Uterus (tissue), 4 donors: ENCODE data around the gene ZCCHC7. TPM values are rescaled to one million over a fixed set of nuclear protein-coding genes. Genes with fewer than 3 reads are reported as not detected.
"Not testable (repeated sequence)": the region's sequence is repeated elsewhere in the genome, so short reads cannot be mapped to it uniquely, and the experiment has no call there.

Experiments
- DNase-seq, 2 donors: peaks; one replicate each; pipeline ENCODE4 v3.0.0-alpha.2; 2019 to 2020
- H3K27ac ChIP-seq, 2 donors: fragments of 200-600 bp; sonication (generic); 1 replicate in 1 of 2; 2 replicates in 1 of 2; pipeline ENCODE4 v1.5.1; 2016 to 2018
- H3K27me3 ChIP-seq, 2 donors: fragments of 200-600 bp; sonication (generic); one replicate each; pipeline ENCODE4 v1.5.1; 2018 to 2019; ENCODE audit warnings: control low read depth in 1 of 2
- H3K36me3 ChIP-seq, 2 donors: fragments of 200-600 bp; sonication (generic); one replicate each; pipeline ENCODE4 v1.5.1; 2019; ENCODE audit warnings: control low read depth in 1 of 2
- H3K4me1 ChIP-seq, 2 donors: fragments of 200-600 bp; sonication (generic); one replicate each; pipeline ENCODE4 v1.5.1; 2018 to 2019; ENCODE audit warnings: control low read depth in 1 of 2
- H3K4me3 ChIP-seq, 2 donors: fragments of 200-600 bp; sonication (generic); 1 replicate in 1 of 2; 2 replicates in 1 of 2; pipeline ENCODE4 v1.5.1; 2018 to 2019; ENCODE audit warnings: mild to moderate bottlenecking in 1 of 2
- H3K9me3 ChIP-seq, 2 donors: fragments of 200-600 bp; sonication (generic); one replicate each; pipeline ENCODE4 v1.5.1; 2019; ENCODE audit warnings: control low read depth in 1 of 2
- POLR2A ChIP-seq, 2 donors: fragments of 450-650 bp; IDR thresholded peaks; one replicate each; pipeline ENCODE4 v1.6.1; 2016; ENCODE audit warnings: antibody characterized with exemption in 2 of 2, mild to moderate bottlenecking in 1 of 2, moderate library complexity in 1 of 2
- intact Hi-C: fragments of 100-400 bp; cut with DNase I; formaldehyde crosslinking; loops from one replicate; pipeline ENCODE4 v1.15.1; 2023; ENCODE audit warnings: low total_unique reads
- total RNA-seq, 4 donors: library from RNA; depleted of rRNA in 3 of 4; stranded (reverse); fragments of >200 nt in 3 of 4; gene quantifications; one replicate each; pipeline versions ENCODE4 v1.1.0 to v1.2.4, GENCODE V29; 2014 to 2023
- TF ChIP-seq, protein P1 (sequence below), 4 experiments: fragments of 200-600 bp in 2 of 4; fragments of 450-650 bp in 2 of 4; sonication (generic) in 2 of 4; IDR thresholded peaks; one replicate each; pipeline ENCODE4 v1.5.1; 2016 to 2019; ENCODE audit warnings: antibody characterized with exemption in 4 of 4, mild to moderate bottlenecking in 2 of 4, moderate library complexity in 1 of 4
- donor health status: DM: yes; HTN: yes; CAD: no.

The ZCCHC7 gene
- total RNA-seq, 4 donors from 2014 or later, result 15.6 to 37.4 (median 30.2) TPM

DNA sequence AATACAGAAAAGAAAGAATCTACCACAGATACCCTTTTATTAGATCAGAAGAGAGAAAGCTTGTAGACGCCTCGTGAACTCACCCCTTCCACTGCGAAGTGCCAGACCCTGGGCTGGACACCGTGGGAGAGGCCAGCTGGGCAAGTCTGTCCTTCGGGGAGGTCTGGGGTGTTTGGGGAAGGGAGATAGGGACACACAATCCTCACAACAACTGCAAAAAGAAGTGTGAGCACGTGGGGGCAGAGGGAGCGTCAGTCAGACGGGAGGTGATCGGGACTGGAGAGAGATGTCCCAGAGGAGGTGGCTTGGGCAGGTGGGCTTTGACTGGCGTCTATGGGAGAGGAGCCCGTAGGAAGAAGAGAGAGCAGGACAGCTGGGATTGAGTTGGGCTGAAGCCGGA lies 274.9 kb downstream of the ZCCHC7 start:
- no peaks in the 10 kb centered on the region for H3K27me3 ChIP-seq
- intact Hi-C loops, result no loop called here
- TF ChIP-seq, protein P1, sequence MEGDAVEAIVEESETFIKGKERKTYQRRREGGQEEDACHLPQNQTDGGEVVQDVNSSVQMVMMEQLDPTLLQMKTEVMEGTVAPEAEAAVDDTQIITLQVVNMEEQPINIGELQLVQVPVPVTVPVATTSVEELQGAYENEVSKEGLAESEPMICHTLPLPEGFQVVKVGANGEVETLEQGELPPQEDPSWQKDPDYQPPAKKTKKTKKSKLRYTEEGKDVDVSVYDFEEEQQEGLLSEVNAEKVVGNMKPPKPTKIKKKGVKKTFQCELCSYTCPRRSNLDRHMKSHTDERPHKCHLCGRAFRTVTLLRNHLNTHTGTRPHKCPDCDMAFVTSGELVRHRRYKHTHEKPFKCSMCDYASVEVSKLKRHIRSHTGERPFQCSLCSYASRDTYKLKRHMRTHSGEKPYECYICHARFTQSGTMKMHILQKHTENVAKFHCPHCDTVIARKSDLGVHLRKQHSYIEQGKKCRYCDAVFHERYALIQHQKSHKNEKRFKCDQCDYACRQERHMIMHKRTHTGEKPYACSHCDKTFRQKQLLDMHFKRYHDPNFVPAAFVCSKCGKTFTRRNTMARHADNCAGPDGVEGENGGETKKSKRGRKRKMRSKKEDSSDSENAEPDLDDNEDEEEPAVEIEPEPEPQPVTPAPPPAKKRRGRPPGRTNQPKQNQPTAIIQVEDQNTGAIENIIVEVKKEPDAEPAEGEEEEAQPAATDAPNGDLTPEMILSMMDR (IDR thresholded peaks at IDR 0.05), result no peak
- H3K36me3 ChIP-seq, result no peaks in the 10 kb centered on the region
- H3K27ac ChIP-seq, result no peak overlapping the region
- DNase-seq, result no peak
- H3K4me1 ChIP-seq, result no peaks in the 10 kb centered on the region
- no peaks in the 10 kb centered on the region for H3K9me3 ChIP-seq
- H3K4me3 ChIP-seq, result no peak overlapping the region

DNA sequence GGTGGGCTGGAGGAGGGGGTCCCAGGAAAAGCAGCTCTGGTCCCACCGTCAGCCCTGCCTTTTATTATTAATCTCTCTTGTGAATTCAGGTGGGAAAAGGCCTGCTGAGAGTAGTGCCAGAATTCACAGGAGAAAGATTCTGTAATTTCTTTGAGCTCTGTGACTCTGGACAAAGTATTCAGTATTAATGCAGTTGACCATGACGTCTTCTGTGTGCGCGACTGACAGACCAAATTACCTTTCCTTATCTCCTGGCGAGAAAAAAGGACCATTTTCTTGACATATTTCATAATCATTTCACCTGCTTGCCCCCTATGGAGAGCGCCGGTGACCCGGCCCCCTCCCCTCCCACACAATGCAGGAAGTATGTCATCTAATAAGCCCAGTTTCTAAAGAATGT lies 275.3 kb downstream of the ZCCHC7 start:
- Histone ChIP-seq H3K4me1 (no peaks in the 10 kb centered on the region), H3K36me3 (no peaks in the 10 kb centered on the region), H3K27me3 (no peaks in the 10 kb centered on the region), H3K9me3 (no peaks in the 10 kb centered on the region), H3K27ac (no peak overlapping the region), H3K4me3 (no peak overlapping the region)
- DNase-seq, result no peak
- intact Hi-C loops, result no loop called here
- no peak for TF ChIP-seq POLR2A (IDR thresholded peaks at IDR 0.05)
- TF ChIP-seq, protein P1 (IDR thresholded peaks at IDR 0.05), result no peak

DNA sequence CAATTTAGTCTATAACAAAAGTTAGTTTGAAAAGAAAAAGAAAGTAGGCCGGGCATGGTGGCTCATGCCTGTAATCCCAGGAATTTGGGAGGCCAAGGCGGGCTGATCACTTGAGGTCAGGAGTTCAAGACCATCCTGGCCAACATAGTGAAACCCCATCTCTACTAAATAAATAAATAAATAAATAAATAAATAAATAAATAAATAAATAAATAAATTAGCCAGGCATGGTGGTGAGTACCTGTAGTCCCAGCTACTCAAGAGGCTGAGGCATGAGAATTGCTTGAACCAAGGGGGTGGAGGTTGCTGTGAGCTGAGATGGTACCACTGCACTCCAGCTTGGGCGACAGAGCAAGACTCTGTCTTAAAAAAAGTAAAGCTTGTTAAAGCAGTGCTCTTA lies 277.6 kb downstream of the ZCCHC7 start:
- DNase-seq, H3K27ac ChIP-seq, intact Hi-C loops, H3K9me3 ChIP-seq, H3K36me3 ChIP-seq, H3K4me3 ChIP-seq, H3K27me3 ChIP-seq, H3K4me1 ChIP-seq: not testable (repeated sequence)

DNA sequence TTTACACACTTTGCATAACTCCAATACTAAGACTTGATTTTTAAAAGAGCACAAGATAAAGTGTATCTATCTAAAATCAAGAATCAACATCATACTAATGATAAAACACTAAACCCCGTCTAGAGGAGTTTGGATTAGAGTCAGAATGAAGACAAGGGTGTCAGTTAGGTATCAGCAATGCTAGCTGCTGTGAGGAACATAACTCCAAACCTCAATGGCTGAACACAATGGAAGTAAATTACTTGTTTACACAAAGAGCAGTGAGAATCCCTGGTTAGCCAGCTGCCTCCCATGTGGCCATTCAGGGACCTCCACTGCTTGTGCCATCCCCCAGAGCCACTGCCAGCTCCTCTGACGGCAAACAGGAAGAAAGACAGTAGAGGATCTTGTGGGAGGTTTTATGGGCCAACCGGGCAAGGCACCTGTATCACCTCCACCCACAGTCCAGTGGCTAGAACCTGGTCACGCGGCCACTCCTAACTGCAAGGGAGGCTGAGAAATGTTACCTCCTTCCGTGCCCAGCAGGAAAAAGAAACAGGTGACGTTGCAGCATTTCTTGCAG lies 278.2 kb downstream of the ZCCHC7 start:
- no peaks in the 10 kb centered on the region for H3K4me1 ChIP-seq
- TF ChIP-seq, protein P1 (IDR thresholded peaks at IDR 0.05), result no peak
- no peak for TF ChIP-seq POLR2A (IDR thresholded peaks at IDR 0.05)
- H3K9me3 ChIP-seq, result no peaks in the 10 kb centered on the region
- no peaks in the 10 kb centered on the region for H3K27me3 ChIP-seq
- H3K27ac ChIP-seq, result no peak overlapping the region
- no peak overlapping the region for H3K4me3 ChIP-seq
- intact Hi-C loops, result no loop called here
- no peak for DNase-seq
- no peaks in the 10 kb centered on the region for H3K36me3 ChIP-seq

DNA sequence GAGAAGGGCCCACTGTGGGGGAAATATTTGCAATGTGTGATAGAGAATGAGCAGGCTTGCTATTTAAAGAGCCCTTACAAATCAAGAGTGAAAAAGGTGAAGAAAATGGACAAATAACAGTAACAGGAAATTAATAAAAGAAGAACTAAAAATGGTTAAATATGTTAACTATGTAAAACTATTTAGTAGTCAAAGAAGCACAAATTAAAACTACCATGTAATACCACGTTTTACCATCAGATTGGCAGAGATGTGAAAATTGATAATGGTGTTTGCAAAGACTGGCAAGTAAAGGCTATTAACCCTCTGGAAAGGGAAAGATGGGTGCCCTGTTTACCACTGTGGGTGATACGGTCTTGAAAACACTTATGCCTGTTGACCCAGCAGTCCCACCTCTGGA lies 279.0 kb downstream of the ZCCHC7 start:
- TF ChIP-seq POLR2A (IDR thresholded peaks at IDR 0.05), result no peak
- TF ChIP-seq, protein P1 (IDR thresholded peaks at IDR 0.05), result no peak
- intact Hi-C loops, result no loop called here
- no peaks in the 10 kb centered on the region for H3K27me3 ChIP-seq
- DNase-seq, result no peak
- H3K4me3 ChIP-seq, result no peak overlapping the region
- H3K36me3 ChIP-seq, result no peaks in the 10 kb centered on the region
- H3K9me3 ChIP-seq, result no peaks in the 10 kb centered on the region
- no peak overlapping the region for H3K27ac ChIP-seq
- no peaks in the 10 kb centered on the region for H3K4me1 ChIP-seq

DNA sequence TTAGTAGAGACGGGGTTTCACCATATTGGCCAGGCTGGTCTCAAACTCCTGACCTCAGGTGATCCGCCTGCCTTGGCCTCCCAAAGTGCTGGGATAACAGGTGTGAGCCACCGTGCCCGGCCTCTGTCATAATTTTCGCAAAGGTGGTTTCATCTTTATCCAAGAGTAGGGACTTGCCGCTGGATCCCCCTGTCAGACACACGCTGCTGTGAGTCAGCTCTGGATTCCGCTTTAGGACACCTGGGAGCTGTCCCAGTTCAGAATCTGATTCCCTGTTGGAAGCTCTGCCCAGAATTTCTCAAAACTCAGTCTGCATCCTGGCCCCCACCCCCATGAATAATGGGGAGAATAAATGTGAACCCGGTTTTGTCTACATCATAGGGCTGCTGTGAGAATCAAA lies 284.2 kb downstream of the ZCCHC7 start:
- no peak overlapping the region for H3K4me3 ChIP-seq
- H3K36me3 ChIP-seq, result no peaks in the 10 kb centered on the region
- no peaks in the 10 kb centered on the region for H3K4me1 ChIP-seq
- intact Hi-C loops, result no loop called here
- H3K27me3 ChIP-seq, result no peaks in the 10 kb centered on the region
- TF ChIP-seq POLR2A (IDR thresholded peaks at IDR 0.05), result no peak
- TF ChIP-seq, protein P1 (IDR thresholded peaks at IDR 0.05), result no peak
- no peaks in the 10 kb centered on the region for H3K9me3 ChIP-seq
- no peak overlapping the region for H3K27ac ChIP-seq
- no peak for DNase-seq
